H1 (cell line): Measurements from ENCODE around the gene ZNF180. TPM values are rescaled to one million over a fixed set of nuclear protein-coding genes. Genes with fewer than 3 reads are reported as not detected.

Source experiments
- CTCF ChIA-PET: fragments of 300-600 bp; sonication (Branson Sonifier 250); formaldehyde crosslinking; loops from one replicate; lab custom pipeline; 2021; ENCODE audit not compliant: partially characterized antibody; lab: Charles Lee
- POLR2A ChIA-PET: fragments of 300-600 bp; sonication (Branson Sonifier 250); formaldehyde crosslinking; loops from one replicate; lab custom pipeline; 2021; ENCODE audit warnings: inconsistent platforms; ENCODE audit not compliant: partially characterized antibody; lab: Charles Lee
- DNase-seq, 2 experiments: peaks; one replicate each; pipeline versions ENCODE4 v3.0.0 to v3.0.0-alpha.2; 2010 to 2022; ENCODE audit warnings: low spot score in 2 of 2, low read depth in 1 of 2, mixed read lengths in 1 of 2
- FAIRE-seq: peaks from 2 replicates; lab custom pipeline; 2011; peaks lifted over from hg19 to GRCh38; lab: Jason Lieb, UNC
- H2AFZ ChIP-seq: 2 replicates; pipeline ENCODE4 v1.8.1; 2012; ENCODE audit warnings: low read length, inconsistent platforms
- H2AK5ac ChIP-seq: 2 replicates; pipeline ENCODE4 v1.6.1; 2013; ENCODE audit warnings: low read depth, low read length
- H2BK120ac ChIP-seq: replicated peaks from 2 replicates; pipeline ENCODE3; 2013; ENCODE audit warnings: low read depth, low read length, inconsistent platforms
- H2BK12ac ChIP-seq: 2 replicates; pipeline ENCODE4 v1.6.1; 2013; ENCODE audit warnings: low read depth, low read length
- H2BK15ac ChIP-seq: 2 replicates; pipeline ENCODE4 v1.6.1; 2013; ENCODE audit warnings: low read length
- H2BK20ac ChIP-seq: 2 replicates; pipeline ENCODE4 v1.6.1; 2013; ENCODE audit warnings: low read length
- H2BK5ac ChIP-seq: 2 replicates; pipeline ENCODE4 v1.6.1; 2013; ENCODE audit warnings: low read depth, low read length
- H3K14ac ChIP-seq: 2 replicates; pipeline ENCODE4 v1.6.1; 2013; ENCODE audit warnings: inconsistent platforms; ENCODE audit not compliant: insufficient read length
- H3K18ac ChIP-seq: 2 replicates; pipeline ENCODE4 v1.6.1; 2013; ENCODE audit warnings: low read length; ENCODE audit errors: extremely low read depth
- H3K23ac ChIP-seq: 2 replicates; pipeline ENCODE4 v1.6.1; 2013; ENCODE audit warnings: inconsistent platforms; ENCODE audit not compliant: insufficient read length
- H3K23me2 ChIP-seq: 2 replicates; pipeline ENCODE4 v1.6.1; 2013; ENCODE audit warnings: low read depth, low read length
- H3K27ac ChIP-seq: 2 replicates; pipeline ENCODE4 v1.6.1; 2011; ENCODE audit warnings: low read depth, low read length, inconsistent platforms
- H3K27me3 ChIP-seq, 4 experiments: replicated peaks in 1 of 4; 1 replicate in 1 of 4; 2 replicates in 3 of 4; pipeline versions ENCODE4 v1.6.1 to v1.8.1; 2011 to 2013; ENCODE audit warnings: low read length in 3 of 4, mild to moderate bottlenecking in 3 of 4, inconsistent platforms in 2 of 4, mixed read lengths in 2 of 4, moderate library complexity in 1 of 4; ENCODE audit not compliant: control insufficient read depth in 3 of 4, insufficient read depth in 3 of 4; ENCODE audit errors: extremely low read depth in 1 of 4
- H3K36me3 ChIP-seq, 4 experiments: 2 replicates each; pipeline versions ENCODE4 v1.6.1 to v1.8.1; 2011 to 2013; ENCODE audit warnings: mild to moderate bottlenecking in 4 of 4, low read length in 3 of 4, moderate library complexity in 2 of 4, control low read depth in 1 of 4, inconsistent platforms in 1 of 4; ENCODE audit not compliant: insufficient read depth in 4 of 4, control insufficient read depth in 2 of 4
- H3K4ac ChIP-seq: replicated peaks from 2 replicates; pipeline ENCODE3; 2013; ENCODE audit warnings: low read length, low read depth, mixed read lengths, inconsistent platforms; ENCODE audit not compliant: insufficient read length
- H3K4me1 ChIP-seq, 4 experiments: replicated peaks in 1 of 4; 1 replicate in 1 of 4; 2 replicates in 3 of 4; pipeline versions ENCODE4 v1.6.1 to v1.8.1; 2011 to 2013; ENCODE audit warnings: low read length in 3 of 4, inconsistent platforms in 2 of 4, mixed read lengths in 1 of 4; ENCODE audit not compliant: insufficient read depth in 4 of 4, control insufficient read depth in 3 of 4
- H3K4me2 ChIP-seq, 2 experiments: 2 replicates each; pipeline versions ENCODE4 v1.6.1 to v1.8.1; 2011 to 2013; ENCODE audit warnings: low read depth in 2 of 2, low read length in 2 of 2, control low read depth in 1 of 2, inconsistent platforms in 1 of 2, mild to moderate bottlenecking in 1 of 2; ENCODE audit not compliant: insufficient read depth in 1 of 2
- H3K4me3 ChIP-seq, 4 experiments: fragments of 200-600, 300-600 bp in 1 of 4; sonication (generic), shearing (Covaris generic), sonication (Bioruptor Twin) in 1 of 4; 2 replicates each; pipeline versions ENCODE4 v1.5.1 to v1.8.1; 2011 to 2016; ENCODE audit warnings: low read length in 4 of 4, low read depth in 3 of 4, control low read depth in 2 of 4, inconsistent platforms in 2 of 4, mild to moderate bottlenecking in 2 of 4, mixed read lengths in 1 of 4, moderate library complexity in 1 of 4; ENCODE audit not compliant: insufficient read depth in 2 of 4; ENCODE audit errors: extremely low read depth in 1 of 4
- H3K56ac ChIP-seq: replicated peaks from 2 replicates; pipeline ENCODE3; 2013; ENCODE audit warnings: low read depth, mild to moderate bottlenecking, mixed read lengths, low read length, inconsistent platforms; ENCODE audit not compliant: insufficient read length
- H3K79me1 ChIP-seq: 2 replicates; pipeline ENCODE4 v1.6.1; 2013; ENCODE audit warnings: low read depth, low read length, control low read depth
- H3K79me2 ChIP-seq, 2 experiments: 2 replicates each; pipeline versions ENCODE4 v1.6.1 to v1.8.1; 2012 to 2013; ENCODE audit warnings: low read length in 2 of 2, mild to moderate bottlenecking in 2 of 2, inconsistent platforms in 1 of 2; ENCODE audit not compliant: insufficient read depth in 2 of 2, control insufficient read depth in 1 of 2
- H3K9ac ChIP-seq, 4 experiments: replicated peaks in 1 of 4; 1 replicate in 1 of 4; 2 replicates in 3 of 4; pipeline versions ENCODE4 v1.6.1 to v1.8.1; 2011 to 2013; ENCODE audit warnings: low read depth in 3 of 4, low read length in 3 of 4, control low read depth in 2 of 4, mild to moderate bottlenecking in 2 of 4, moderate library complexity in 2 of 4, inconsistent platforms in 1 of 4; ENCODE audit errors: extremely low read depth in 1 of 4
- H3K9me3 ChIP-seq, 2 experiments: 2 replicates each; pipeline versions ENCODE4 v1.6.1 to v1.8.1; 2012 to 2013; ENCODE audit warnings: mild to moderate bottlenecking in 2 of 2, moderate library complexity in 2 of 2, control low read depth in 1 of 2, inconsistent platforms in 1 of 2, low read depth in 1 of 2, low read length in 1 of 2, mixed read lengths in 1 of 2; ENCODE audit not compliant: insufficient read depth in 2 of 2
- H4K20me1 ChIP-seq, 2 experiments: replicated peaks in 1 of 2; 2 replicates each; pipeline versions ENCODE3 to v1.8.1; 2011 to 2013; ENCODE audit warnings: inconsistent platforms in 2 of 2, low read length in 2 of 2, mild to moderate bottlenecking in 1 of 2; ENCODE audit not compliant: insufficient read depth in 2 of 2, control insufficient read depth in 1 of 2
- H4K5ac ChIP-seq: 2 replicates; pipeline ENCODE4 v1.6.1; 2013; ENCODE audit warnings: low read length, low read depth, mixed read lengths, inconsistent platforms; ENCODE audit not compliant: insufficient read length
- H4K8ac ChIP-seq: 2 replicates; pipeline ENCODE4 v1.8.0; 2013; ENCODE audit warnings: mild to moderate bottlenecking, moderate library complexity, low read length, inconsistent platforms; ENCODE audit not compliant: insufficient read depth; ENCODE audit errors: extremely low read depth
- H4K91ac ChIP-seq: replicated peaks from 2 replicates; pipeline ENCODE3; 2013; ENCODE audit warnings: low read length, mixed read lengths, inconsistent platforms; ENCODE audit not compliant: insufficient read length
- BCL11A ChIP-seq, 2 experiments: IDR thresholded peaks; one replicate each; pipeline ENCODE4 v1.6.1; 2011; ENCODE audit warnings: low read depth in 2 of 2, low read length in 2 of 2, mild to moderate bottlenecking in 2 of 2
- CHD2 ChIP-seq: IDR thresholded peaks from 2 replicates; pipeline ENCODE4 v1.6.1; 2012; ENCODE audit warnings: low read length, improper control_type of control experiment
- CTCF ChIP-seq, 3 experiments: IDR thresholded peaks; 1 replicate in 2 of 3; 2 replicates in 1 of 3; pipeline versions ENCODE4 v1.5.1 to v1.6.1; 2011; ENCODE audit warnings: low read length in 3 of 3, mild to moderate bottlenecking in 3 of 3, inconsistent platforms in 2 of 3, low read depth in 1 of 3, moderate library complexity in 1 of 3; ENCODE audit not compliant: insufficient read depth in 1 of 3; ENCODE audit errors: control extremely low read depth in 1 of 3
- EZH2 ChIP-seq: fragments of 200-600 bp; sonication (generic); IDR thresholded peaks from 2 replicates; pipeline ENCODE4 v1.7.1; 2012; ENCODE audit warnings: low read depth, mild to moderate bottlenecking, moderate library complexity, low read length, inconsistent platforms; ENCODE audit not compliant: severe bottlenecking
- GABPA ChIP-seq: IDR thresholded peaks from 2 replicates; pipeline ENCODE4 v1.6.1; 2011; ENCODE audit warnings: mild to moderate bottlenecking, low read length, moderate library complexity, borderline replicate concordance; ENCODE audit not compliant: insufficient read depth
- POLR2A ChIP-seq, 2 experiments: IDR thresholded peaks; 1 replicate in 1 of 2; 2 replicates in 1 of 2; pipeline ENCODE4 v1.6.1; 2011; ENCODE audit warnings: low read depth in 2 of 2, low read length in 2 of 2, mild to moderate bottlenecking in 2 of 2; ENCODE audit errors: control extremely low read depth in 1 of 2
- POLR2AphosphoS5 ChIP-seq: IDR thresholded peaks from 2 replicates; pipeline ENCODE4 v1.6.1; 2011; ENCODE audit warnings: low read depth, low read length
- RNF2 ChIP-seq: fragments of 200-900, 300-1000 bp; sonication (generic); IDR thresholded peaks from 2 replicates; pipeline ENCODE4 v1.7.1; 2016; ENCODE audit warnings: borderline replicate concordance, low read depth, mild to moderate bottlenecking, antibody characterized with exemption, low read length; ENCODE audit not compliant: poor library complexity, severe bottlenecking; ENCODE audit errors: missing control alignments
- RXRA ChIP-seq: IDR thresholded peaks from 2 replicates; pipeline ENCODE4 v1.6.1; 2011; ENCODE audit warnings: low read depth, mild to moderate bottlenecking, low read length, moderate library complexity; ENCODE audit not compliant: insufficient read depth
- SAP30 ChIP-seq: fragments of 300-600 bp; sonication (generic); IDR thresholded peaks from 2 replicates; pipeline ENCODE4 v1.7.1; 2012; ENCODE audit warnings: low read length, moderate library complexity, mild to moderate bottlenecking, inconsistent platforms; ENCODE audit not compliant: insufficient read depth, insufficient replicate concordance
- SP1 ChIP-seq: IDR thresholded peaks from 2 replicates; pipeline ENCODE4 v1.6.1; 2011; ENCODE audit warnings: low read depth, low read length
- TBP ChIP-seq: IDR thresholded peaks from 2 replicates; pipeline ENCODE4 v1.6.1; 2011; ENCODE audit warnings: low read depth, low read length, improper control_type of control experiment
- WGBS, 2 experiments: shearing (Covaris generic) in 1 of 2; methylation state at CpG; one replicate each; pipeline versions ENCODE4 v1.1.6 to v1.1.7; 2013 to 2015; ENCODE audit warnings: low lambda C conversion rate in 2 of 2, mixed read lengths in 2 of 2, inconsistent platforms in 1 of 2, low coverage in 1 of 2, missing lambda C conversion rate in 1 of 2; ENCODE audit not compliant: insufficient replicate concordance in 2 of 2, insufficient coverage in 1 of 2, insufficient read length in 1 of 2; ENCODE audit errors: extremely low coverage in 1 of 2, missing lambda C conversion rate in 1 of 2; 5-methylcytosine and 5-hydroxymethylcytosine counted together
- polyA plus RNA-seq, 7 experiments: library from polyadenylated mRNA; depleted of rRNA in 3 of 7; stranded (reverse) in 5 of 7; unstranded in 2 of 7; fragments of >200 nt in 5 of 7; fragments of 200-250 nt in 2 of 7; gene quantifications; 1 replicate in 5 of 7; 2 replicates in 1 of 7; 4 replicates in 1 of 7; pipeline versions ENCODE4 v1.2.1 to v1.2.3, GENCODE V29; 2011 to 2013; ENCODE audit warnings: missing spikeins in 2 of 7, mixed read lengths in 2 of 7
- total RNA-seq: library from RNA; stranded (reverse); fragmentation: NEBNext Ultra II Directional; extraction: Animal tissue kit (Norgen Biotek cat#: 25700); gene quantifications from 2 replicates; pipeline ENCODE4 v1.2.1, GENCODE V29; 2021

The ZNF180 gene
- total and polyA plus RNA-seq, 2 of the 8 experiments (the other 6 are each of a cell fraction or from before 2014, with no cell fraction given), result 1.3 to 8.5 TPM

- Histone ChIP-seq H2BK12ac (no peak overlapping the region), H2AFZ (no peak overlapping the region), H4K8ac (no peak overlapping the region), H2BK5ac (no peak overlapping the region), H4K91ac (no peak overlapping the region), H3K27me3 (no peaks in the 10 kb centered on the region), H2BK15ac (no peak overlapping the region), H2AK5ac (no peak overlapping the region), H3K4ac (no peak overlapping the region), H3K9me3 (peaks cover 40 to 60% of the 10 kb centered on the region in 2 experiments), H3K4me3 (no peak overlapping the region), H3K18ac (no peak overlapping the region), H3K56ac (no peak overlapping the region), H3K79me1 (no peaks in the 10 kb centered on the region), H3K14ac (no peak overlapping the region), H4K5ac (no peak overlapping the region), H3K27ac (no peak overlapping the region), H3K9ac (no peak overlapping the region), H3K4me1 (no peaks in the 10 kb centered on the region), H2BK20ac (no peak overlapping the region), H3K23ac (no peak overlapping the region), H3K23me2 (no peaks in the 10 kb centered on the region), H3K36me3 (no peaks in the 10 kb centered on the region), H2BK120ac (no peak overlapping the region), H3K4me2 (no peak overlapping the region), H3K79me2 (no peaks in the 10 kb centered on the region), H4K20me1 (no peaks in the 10 kb centered on the region)
- DNase-seq (no peak), FAIRE-seq (no peak)
- CTCF ChIA-PET, result no interaction called here
- POLR2A ChIA-PET, result interaction anchor here (0.7 kb wide), 1 partner anchor 25 kb away, joined by 5 read pairs; no protein-coding TSS in a partner anchor
- 73% methylated on average over 4 of the region's 4 CpGs; no CpG with 5 or more reads in 1 of the 2 experiments for WGBS, 2 experiments
- TF ChIP-seq BCL11A (IDR thresholded peaks at IDR 0.05; ENCODE audit: low read depth in 2 of 2, low read length in 2 of 2) (no peak), RXRA (no peak), RNF2 (no peak), CTCF (IDR thresholded peaks at IDR 0.05; ENCODE audit: control extremely low read depth in 1 of 3, insufficient read depth in 1 of 3, low read depth in 1 of 3, low read length in 3 of 3) (no peak), SAP30 (no peak), EZH2 (no peak), CHD2 (no peak), SP1 (no peak), POLR2A (IDR thresholded peaks at IDR 0.05; ENCODE audit: control extremely low read depth in 1 of 2, low read depth in 2 of 2, low read length in 2 of 2) (no peak), GABPA (no peak), POLR2AphosphoS5 (no peak), TBP (no peak)
Measured at GRCh38 chr19:44455100-44455499, 45.2 kb downstream of the ZNF180 start.
